NCI-H2227 (cell line): Measurements from ENCODE around the gene MYLK2.
"Not testable (repeated sequence)": the region's sequence is repeated elsewhere in the genome, so short reads cannot be mapped to it uniquely, and the experiment has no call there.

Source experiments
- DNase-seq: peaks from one replicate; lab custom pipeline; 2025; ENCODE audit not compliant: unreplicated experiment; lab: John Stamatoyannopoulos, UW

Gene MYLK2

DNA sequence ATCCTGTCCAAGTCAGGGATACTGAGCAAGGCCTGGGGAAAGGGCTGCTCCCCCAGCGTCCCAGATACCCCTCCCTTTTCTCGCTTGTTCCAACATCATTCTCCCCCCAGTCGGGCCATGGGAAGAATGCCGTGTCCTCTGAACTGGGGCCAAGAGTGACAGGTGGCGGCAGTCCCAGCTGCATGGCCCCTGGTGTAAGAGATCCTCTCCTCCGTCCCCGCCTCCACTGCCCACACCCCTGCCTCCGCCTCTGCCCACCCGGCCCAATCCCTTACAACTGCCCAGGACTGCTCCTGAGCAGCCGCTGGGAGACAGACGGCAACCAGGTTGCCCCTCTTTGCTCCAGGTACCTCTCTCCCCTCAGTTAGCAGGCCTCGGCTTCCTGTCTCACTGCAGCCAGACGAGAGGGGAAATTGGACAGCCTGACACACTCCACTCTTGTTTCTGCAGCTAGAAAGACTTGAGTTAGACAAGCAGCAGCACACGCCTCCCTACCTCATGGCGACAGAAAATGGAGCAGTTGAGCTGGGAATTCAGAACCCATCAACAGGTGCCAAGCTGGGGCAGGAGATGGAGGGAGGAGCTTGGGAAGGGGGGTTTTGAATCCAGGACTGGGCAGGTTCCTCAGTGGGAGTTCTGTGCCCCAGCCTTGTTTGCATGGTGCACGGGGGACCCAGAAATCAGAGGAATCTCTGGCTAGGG lies at the start of gene MYLK2:
MYLK2 (plus strand) TSS at position 274 of the 702 bp plus-strand sequence; CDS start at position 499, 225 bp downstream.
- DNase-seq, result no peak

GRCh38 chr20:31769681-31770080 lies 49.5 kb upstream of the MYLK2 start:
- no peak for DNase-seq

DNA sequence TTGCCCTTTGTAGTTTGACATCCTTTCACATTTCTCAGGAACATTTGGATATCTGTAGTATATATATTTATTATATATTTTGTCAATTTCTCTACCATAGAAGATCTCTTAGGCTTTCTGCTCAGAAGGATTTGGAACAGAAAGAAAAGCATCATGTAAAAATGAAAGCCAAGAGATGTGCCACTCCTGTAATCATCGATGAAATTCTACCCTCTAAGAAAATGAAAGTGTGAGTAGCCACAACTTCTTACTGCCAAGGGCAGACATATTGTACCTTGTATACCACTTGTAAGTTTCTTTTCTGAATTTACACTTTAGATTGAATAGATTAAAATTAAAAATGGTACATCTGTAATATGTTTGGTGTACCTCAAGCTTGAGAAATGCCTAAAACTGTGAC lies 48.9 kb upstream of the MYLK2 start:
- DNase-seq, result no peak

- no peak for DNase-seq
Measured at GRCh38 chr20:31774408-31774807, 44.7 kb upstream of the MYLK2 start.

DNA sequence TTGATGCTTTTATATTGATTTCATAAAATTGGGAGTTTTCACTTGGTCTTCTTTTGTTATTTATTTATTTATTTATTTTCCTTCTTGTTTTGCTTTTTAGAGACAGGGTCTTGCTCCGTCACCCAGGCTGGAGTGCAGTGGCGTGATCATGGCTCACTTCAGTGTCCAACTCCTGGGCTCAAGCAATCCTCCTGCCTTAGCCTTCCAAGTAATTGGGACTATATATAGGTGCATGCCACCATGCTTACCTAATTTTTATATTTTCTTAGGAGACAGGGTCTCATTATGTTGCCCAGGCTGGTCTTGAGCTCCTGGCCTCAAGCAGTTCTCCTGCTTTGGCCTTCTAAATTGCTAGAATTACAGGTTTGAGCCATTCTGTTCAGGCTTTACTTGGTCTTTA lies 38.3 kb upstream of the MYLK2 start:
- no peak for DNase-seq

GRCh38 chr20:31781945-31782344 lies 37.2 kb upstream of the MYLK2 start:
- DNase-seq, result no peak

- no peak for DNase-seq
Measured at GRCh38 chr20:31784354-31785044, 34.7 kb upstream of the MYLK2 start.

DNA sequence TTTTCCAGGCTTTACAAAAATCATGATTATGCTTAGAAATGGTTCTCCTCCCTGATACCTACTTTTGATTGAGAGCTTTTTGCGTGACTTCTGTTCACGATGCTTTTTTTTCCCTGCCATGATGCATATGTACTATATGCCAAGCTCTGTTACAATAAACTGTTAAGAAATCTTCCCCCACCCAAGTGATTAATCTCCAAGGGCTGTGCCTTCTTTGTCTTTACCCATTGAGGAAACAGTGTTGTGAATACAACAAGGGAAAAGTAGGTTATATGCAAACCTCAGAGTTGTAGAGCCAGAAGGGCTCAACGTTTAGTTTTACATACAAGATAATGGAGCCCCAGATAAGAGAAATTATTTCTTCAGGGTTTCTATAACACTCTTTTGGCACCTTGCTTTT lies 34.1 kb upstream of the MYLK2 start:
- DNase-seq, result no peak

- DNase-seq, result no peak
Measured at GRCh38 chr20:31788578-31788977, 30.6 kb upstream of the MYLK2 start.

DNA sequence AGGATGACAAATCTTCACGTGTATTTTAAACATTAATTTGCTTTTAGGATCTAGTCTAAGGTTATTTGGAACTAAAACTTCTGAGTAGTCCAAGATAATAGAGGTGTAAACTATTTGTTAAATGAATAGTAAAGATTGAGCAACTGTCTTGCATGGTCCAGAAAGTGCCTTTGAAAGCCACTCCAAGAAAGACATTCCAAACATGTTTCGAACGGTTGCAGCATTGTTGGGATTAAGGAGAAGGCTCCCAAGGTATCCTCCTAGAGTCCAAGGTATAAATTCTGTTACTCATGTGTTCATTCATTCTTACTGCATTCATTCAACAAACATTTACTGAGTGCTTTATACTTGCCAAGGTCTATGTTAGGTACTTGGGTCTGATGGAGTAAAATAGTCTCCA lies 28.8 kb upstream of the MYLK2 start:
- DNase-seq, result no peak

GRCh38 chr20:31797364-31797763 lies 21.8 kb upstream of the MYLK2 start:
- no peak for DNase-seq

- no peak for DNase-seq
Measured at GRCh38 chr20:31801508-31801907, 17.6 kb upstream of the MYLK2 start.

- DNase-seq, result no peak
Measured at GRCh38 chr20:31803552-31804291, 15.4 kb upstream of the MYLK2 start.

DNA sequence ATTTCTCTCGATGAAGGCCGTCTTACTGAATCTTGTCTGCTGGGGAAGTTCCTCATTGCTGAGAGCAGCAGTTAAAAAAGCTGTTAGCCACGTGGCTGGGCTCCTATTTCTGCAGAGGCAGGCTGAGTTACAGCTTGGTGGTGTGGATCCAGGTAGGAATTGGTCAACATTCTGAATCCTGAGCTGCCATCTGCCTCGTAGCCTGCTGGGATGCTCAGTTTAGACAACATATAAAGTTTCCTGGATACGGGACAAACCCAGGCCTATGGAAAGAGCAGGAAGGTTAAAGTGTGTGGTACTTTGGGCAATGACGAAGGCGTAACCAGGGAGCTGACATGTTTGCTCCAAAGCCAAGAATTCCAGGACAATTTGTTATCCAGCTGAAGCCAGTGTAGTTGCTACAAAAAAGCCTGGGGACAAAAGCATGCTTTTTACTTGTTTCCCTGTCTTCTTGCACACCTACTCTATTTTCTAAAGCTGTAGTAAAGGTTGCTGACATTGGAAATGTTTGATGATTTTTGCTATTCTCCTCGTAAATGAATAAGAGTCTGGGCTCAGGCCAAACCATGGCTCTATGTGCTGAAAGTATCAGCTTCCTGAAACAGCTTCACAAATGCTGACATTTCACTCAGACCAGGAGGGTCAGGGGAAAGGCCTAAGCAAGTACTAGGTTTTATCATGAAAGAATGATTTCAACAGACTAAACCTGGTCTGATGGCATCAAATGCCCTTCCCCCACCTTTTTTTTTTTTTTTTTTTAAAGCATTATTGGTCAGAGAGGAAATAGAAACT lies 12.4 kb upstream of the MYLK2 start:
- DNase-seq, result no peak

DNA sequence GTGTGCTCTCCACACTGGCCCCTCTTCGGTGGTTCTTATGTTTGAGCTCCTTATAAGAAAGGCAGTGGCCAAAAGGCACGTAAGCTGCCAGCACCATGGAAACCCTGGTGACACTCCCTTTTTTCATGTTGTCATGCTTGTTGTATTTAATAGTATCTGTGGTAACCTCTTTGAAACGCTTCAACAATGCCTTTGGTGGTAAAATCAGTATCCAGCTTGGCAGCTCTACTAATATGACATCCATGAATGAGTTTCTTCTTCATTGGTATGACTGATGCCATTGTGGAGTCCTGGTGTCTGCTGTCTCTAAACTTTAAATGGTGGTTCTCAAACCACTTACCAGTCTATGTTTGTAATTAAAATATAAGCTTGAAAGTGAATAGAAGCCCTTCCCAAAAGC lies 10.7 kb upstream of the MYLK2 start:
- no peak for DNase-seq

- no peak for DNase-seq
Measured at GRCh38 chr20:31809661-31810060, 9.5 kb upstream of the MYLK2 start.

GRCh38 chr20:31811198-31811597 lies 8.0 kb upstream of the MYLK2 start:
- DNase-seq, result no peak

GRCh38 chr20:31811796-31812728 lies 7.1 kb upstream of the MYLK2 start:
- DNase-seq, result peak; percentile 33

DNA sequence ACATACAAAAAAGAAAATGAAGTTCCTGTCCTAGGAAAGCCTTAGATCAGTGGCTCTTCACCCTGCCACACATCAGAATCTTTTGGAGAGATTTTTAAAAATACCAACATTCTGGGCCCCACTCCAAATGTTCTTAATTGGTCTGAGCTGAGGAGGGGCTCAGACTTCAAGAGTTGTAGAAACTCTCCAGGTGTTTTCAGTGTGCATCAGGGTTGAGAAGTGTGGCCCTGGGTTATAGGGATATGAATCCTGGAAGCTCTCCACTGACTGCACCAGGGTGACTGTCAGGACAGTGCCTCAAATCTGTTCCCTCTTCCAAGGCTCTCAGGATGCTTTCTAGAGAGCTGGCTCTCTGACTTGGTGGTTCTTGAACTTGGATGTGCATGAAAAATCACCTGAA lies 5.5 kb upstream of the MYLK2 start:
- DNase-seq, result no peak

DNA sequence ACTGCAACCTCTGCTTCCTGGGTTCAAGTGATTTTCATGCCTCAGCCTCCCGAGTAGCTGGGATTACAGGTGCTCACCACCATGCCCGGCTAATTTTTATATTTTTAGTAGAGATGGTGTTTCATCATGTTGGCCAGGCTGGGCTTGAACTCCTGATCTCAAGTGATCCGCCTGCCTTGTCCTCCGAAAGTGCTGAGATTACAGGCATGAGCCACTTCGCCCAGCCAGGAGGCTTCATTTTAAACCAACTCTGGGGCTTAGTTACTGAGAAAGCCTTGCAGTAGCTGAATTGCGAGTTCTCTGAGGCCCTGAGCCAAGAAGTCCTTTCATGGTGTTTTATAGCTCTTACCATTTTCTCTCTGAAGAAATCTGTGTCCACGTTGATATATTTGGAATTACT lies 5.0 kb upstream of the MYLK2 start:
- not testable (repeated sequence) for DNase-seq
